GM12891 (cell line): ENCODE results near the gene GH2.
A peak's percentile ranks its signal among the peaks of the same experiment; 100 is the strongest.
"Not testable (repeated sequence)": the region's sequence is repeated elsewhere in the genome, so short reads cannot be mapped to it uniquely, and the experiment has no call there.

ENCODE experiments used
- DNase-seq: peaks from one replicate; pipeline ENCODE4 v3.0.0; 2011; ENCODE audit warnings: low spot score; ENCODE audit not compliant: insufficient read length
- FAIRE-seq: peaks from 2 replicates; lab custom pipeline; 2011; peaks lifted over from hg19 to GRCh38; lab: Jason Lieb, UNC
- PAX5 ChIP-seq: IDR thresholded peaks from 2 replicates; pipeline ENCODE4 v1.6.1; 2011; ENCODE audit warnings: low read length, moderate library complexity, mild to moderate bottlenecking; ENCODE audit not compliant: insufficient read depth, severe bottlenecking
- POLR2A ChIP-seq: IDR thresholded peaks from 2 replicates; pipeline ENCODE4 v1.6.1; 2011; ENCODE audit warnings: low read depth, low read length, control low read depth
- POLR2AphosphoS5 ChIP-seq: IDR thresholded peaks from 2 replicates; pipeline ENCODE4 v1.6.1; 2011; ENCODE audit warnings: low read depth, low read length, control low read depth
- POU2F2 ChIP-seq: IDR thresholded peaks from 2 replicates; pipeline ENCODE4 v1.6.1; 2011; ENCODE audit warnings: low read depth, mild to moderate bottlenecking, control low read depth, low read length, moderate library complexity
- SPI1 ChIP-seq: IDR thresholded peaks from 2 replicates; pipeline ENCODE4 v1.6.1; 2011; ENCODE audit warnings: low read depth, low read length, control low read depth
- TAF1 ChIP-seq: IDR thresholded peaks from 2 replicates; pipeline ENCODE4 v1.6.1; 2011; ENCODE audit warnings: low read depth, low read length, control low read depth

GH2 gene

GRCh38 chr17:63848834-63849689 is 32.7 kb downstream of the GH2 start:
- DNase-seq: peak; percentile 97
- peak; percentile 91 for FAIRE-seq
- TF ChIP-seq POLR2AphosphoS5: no peak
- peak; percentile 59 for TF ChIP-seq PAX5
- TF ChIP-seq SPI1: no peak
- TF ChIP-seq POU2F2: peak; percentile 74; the same call in 1 of the 2 replicates
- no peak for TF ChIP-seq POLR2A
- TF ChIP-seq TAF1: no peak

- no peak for DNase-seq
- TF ChIP-seq POLR2A (no peak), POLR2AphosphoS5 (no peak), SPI1 (no peak), TAF1 (no peak), POU2F2 (no peak), PAX5 (no peak)
Observed at GRCh38 chr17:63847525-63848249, 34.1 kb downstream of the GH2 start.

GRCh38 chr17:63845509-63845908 is 36.2 kb downstream of the GH2 start:
- TF ChIP-seq TAF1 (no peak), POU2F2 (no peak), POLR2A (no peak), SPI1 (no peak), POLR2AphosphoS5 (no peak), PAX5 (no peak)
- FAIRE-seq: no peak
- DNase-seq: no peak

More at GRCh38 chr17:63847525-63848249, 34.1 kb downstream of the GH2 start:
- FAIRE-seq: no peak

- TF ChIP-seq SPI1 (no peak), PAX5 (no peak), POLR2A (no peak), POU2F2 (no peak), POLR2AphosphoS5 (no peak), TAF1 (no peak)
- no peak for FAIRE-seq
- no peak for DNase-seq
Observed at GRCh38 chr17:63843910-63844677, 37.6 kb downstream of the GH2 start.

- not testable (repeated sequence) for DNase-seq, FAIRE-seq
- peak; percentile 74; the same call in 1 of the 2 replicates for TF ChIP-seq TAF1
Observed at GRCh38 chr17:63843387-63843888, 38.3 kb downstream of the GH2 start.

- DNase-seq (peak; percentile 87), FAIRE-seq (peak; percentile 95)
- TF ChIP-seq POU2F2 (peak; percentile 95), TAF1 (peak; percentile 68; the same call in 1 of the 2 replicates), POLR2AphosphoS5 (peak; percentile 67; the same call in 1 of the 2 replicates), SPI1 (peak; percentile 45; the same call in 1 of the 2 replicates), POLR2A (peak; percentile 85), PAX5 (peak; percentile 49)
Observed at GRCh38 chr17:63842540-63843386, 39.0 kb downstream of the GH2 start, which contains the start of gene SMARCD2. Gene SMARCD2 (minus strand): TSS chr17:63842685. CDS start chr17:63842674, 11 bp downstream.

GRCh38 chr17:63842173-63842539 is 39.6 kb downstream of the GH2 start:
- no peak for DNase-seq
- TF ChIP-seq POLR2AphosphoS5: no peak
- TF ChIP-seq POU2F2: no peak
- TF ChIP-seq SPI1: no peak
- TF ChIP-seq TAF1: no peak
- TF ChIP-seq POLR2A: no peak
- TF ChIP-seq PAX5: no peak
- no peak for FAIRE-seq
